Activated T-cell treated with anti-CD3 and anti-CD28 coated beads, Interleukin-2, amount 50 U/mL, for 72 hours (primary cell): Measurements from ENCODE around the gene LGALS13. TPM values are rescaled to one million over a fixed set of nuclear protein-coding genes. Genes with fewer than 3 reads are reported as not detected.

ENCODE experiments used
- ATAC-seq, 2 donors: fragments of 150-1000 bp; cut with Tn5 transposase; replicated peaks in 1 of 2; 2 replicates each; pipeline ENCODE4 v1.10.0; 2021; ENCODE audit warnings: moderate library complexity in 2 of 2, mild to moderate bottlenecking in 1 of 2
- DNase-seq, 2 donors: peaks; one replicate each; pipeline ENCODE4 v3.0.0; 2021 to 2022; ENCODE audit warnings: mixed read lengths in 1 of 2
- H3K27ac Mint-ChIP-seq: one replicate; pipeline ENCODE4 v1.8.0; 2022; ENCODE audit warnings: mild to moderate bottlenecking, moderate library complexity, mixed read lengths
- H3K27me3 Mint-ChIP-seq: one replicate; pipeline ENCODE4 v1.8.0; 2022; ENCODE audit warnings: low read depth, mixed read lengths
- H3K36me3 Mint-ChIP-seq, 2 donors: one replicate each; pipeline ENCODE4 v1.8.0; 2022; ENCODE audit warnings: mixed read lengths in 2 of 2, mild to moderate bottlenecking in 1 of 2; ENCODE audit not compliant: insufficient read depth in 2 of 2
- H3K4me1 Mint-ChIP-seq: one replicate; pipeline ENCODE4 v1.8.0; 2022; ENCODE audit warnings: low read depth, mixed read lengths
- H3K4me3 Mint-ChIP-seq, 2 donors: one replicate each; pipeline ENCODE4 v1.8.0; 2022; ENCODE audit warnings: mild to moderate bottlenecking in 2 of 2, mixed read lengths in 2 of 2, moderate library complexity in 2 of 2
- H3K9me3 Mint-ChIP-seq, 2 donors: one replicate each; pipeline ENCODE4 v1.8.0; 2022; ENCODE audit warnings: mixed read lengths in 2 of 2
- total RNA-seq, 2 donors: library from RNA; stranded (reverse); gene quantifications; one replicate each; pipeline ENCODE4 v1.2.3, GENCODE V29; 2022

LGALS13 gene
- total RNA-seq = not detected

GRCh38 chr19:39602224-39602623 lies at the start of gene LGALS13:
LGALS13 (plus strand) TSS chr19:39602524; CDS start chr19:39602569, 45 bp downstream.
- H3K36me3 Mint-ChIP-seq = no peaks in the 10 kb centered on the region
- peaks cover 3 to 7% of the 10 kb centered on the region in 2 donors for H3K9me3 Mint-ChIP-seq
- no peak for ATAC-seq
- peaks cover 57% of the 10 kb centered on the region for H3K27me3 Mint-ChIP-seq
- no peak within 1 kb of the TSS for H3K27ac Mint-ChIP-seq
- H3K4me1 Mint-ChIP-seq = no peaks in the 10 kb centered on the region
- H3K4me3 Mint-ChIP-seq = no peak within 1 kb of the TSS
- DNase-seq = no peak

GRCh38 chr19:39553082-39553652 lies 49.2 kb upstream of the LGALS13 start:
- no peak overlapping the region for H3K27ac Mint-ChIP-seq

GRCh38 chr19:39554701-39555311 lies 47.5 kb upstream of the LGALS13 start:
- Mint-ChIP-seq H3K4me3 (no peak overlapping the region), H3K27me3 (peaks cover 6% of the 10 kb centered on the region)
- no peak for ATAC-seq

More at GRCh38 chr19:39553082-39553652, 49.2 kb upstream of the LGALS13 start:
- peaks cover 29% of the 10 kb centered on the region for H3K4me1 Mint-ChIP-seq
- peaks cover 6% of the 10 kb centered on the region for H3K27me3 Mint-ChIP-seq
- ATAC-seq (no peak), DNase-seq (no peak)
- no peaks in the 10 kb centered on the region for H3K9me3 Mint-ChIP-seq
- no peak overlapping the region for H3K4me3 Mint-ChIP-seq
- H3K36me3 Mint-ChIP-seq = no peaks in the 10 kb centered on the region

GRCh38 chr19:39555883-39556282 lies 46.4 kb upstream of the LGALS13 start:
- peaks cover 39% of the 10 kb centered on the region for H3K4me1 Mint-ChIP-seq
- DNase-seq (no peak), ATAC-seq (no peak)
- H3K4me3 Mint-ChIP-seq = no peak overlapping the region
- H3K27ac Mint-ChIP-seq = no peak overlapping the region
- H3K36me3 Mint-ChIP-seq = no peaks in the 10 kb centered on the region
- H3K27me3 Mint-ChIP-seq = peaks cover 6% of the 10 kb centered on the region
- H3K9me3 Mint-ChIP-seq = no peaks in the 10 kb centered on the region

More at GRCh38 chr19:39554701-39555311, 47.5 kb upstream of the LGALS13 start:
- no peak overlapping the region for H3K27ac Mint-ChIP-seq
- H3K36me3 Mint-ChIP-seq = no peaks in the 10 kb centered on the region
- H3K4me1 Mint-ChIP-seq = peaks cover 39% of the 10 kb centered on the region
- H3K9me3 Mint-ChIP-seq = no peaks in the 10 kb centered on the region
- DNase-seq = no peak

GRCh38 chr19:39557811-39558623 lies 44.3 kb upstream of the LGALS13 start:
- peak overlapping the region; percentile 66 to 71 for H3K4me3 Mint-ChIP-seq
- DNase-seq (no peak), ATAC-seq (peak; percentile 78 to 79)
- peaks cover 23% of the 10 kb centered on the region for H3K4me1 Mint-ChIP-seq
- no peaks in the 10 kb centered on the region for H3K36me3 Mint-ChIP-seq
- no peaks in the 10 kb centered on the region for H3K9me3 Mint-ChIP-seq
- peaks cover 6% of the 10 kb centered on the region for H3K27me3 Mint-ChIP-seq
- H3K27ac Mint-ChIP-seq = peak overlapping the region; percentile 62

GRCh38 chr19:39558624-39559117 lies 43.7 kb upstream of the LGALS13 start:
- Mint-ChIP-seq H3K27me3 (peaks cover 2% of the 10 kb centered on the region), H3K9me3 (no peaks in the 10 kb centered on the region), H3K4me1 (peaks cover 23% of the 10 kb centered on the region), H3K36me3 (no peaks in the 10 kb centered on the region), H3K27ac (peak overlapping the region; percentile 62), H3K4me3 (peak overlapping the region; percentile 66 to 71)
- DNase-seq (peak in 1 of 2 donors; percentile 23), ATAC-seq (peak; percentile 75 to 82)

GRCh38 chr19:39563408-39563807 lies 38.9 kb upstream of the LGALS13 start:
- H3K27me3 Mint-ChIP-seq = peaks cover 4% of the 10 kb centered on the region
- H3K9me3 Mint-ChIP-seq = no peaks in the 10 kb centered on the region
- no peak for DNase-seq
- no peak for ATAC-seq
- H3K4me3 Mint-ChIP-seq = no peak overlapping the region
- no peaks in the 10 kb centered on the region for H3K36me3 Mint-ChIP-seq
- peaks cover 9% of the 10 kb centered on the region for H3K4me1 Mint-ChIP-seq
- H3K27ac Mint-ChIP-seq = no peak overlapping the region

- DNase-seq (no peak), ATAC-seq (no peak)
- no peaks in the 10 kb centered on the region for H3K36me3 Mint-ChIP-seq
- no peak overlapping the region for H3K4me3 Mint-ChIP-seq
- peaks cover 20% of the 10 kb centered on the region for H3K27me3 Mint-ChIP-seq
- H3K27ac Mint-ChIP-seq = no peak overlapping the region
- H3K9me3 Mint-ChIP-seq = no peaks in the 10 kb centered on the region
- peaks cover 7% of the 10 kb centered on the region for H3K4me1 Mint-ChIP-seq
Observed at GRCh38 chr19:39566064-39566463, 36.3 kb upstream of the LGALS13 start.

- Mint-ChIP-seq H3K36me3 (peaks cover 0 to 3% of the 10 kb centered on the region in 2 donors), H3K27me3 (peaks cover 32% of the 10 kb centered on the region), H3K27ac (no peak overlapping the region), H3K9me3 (peaks cover 0 to 2% of the 10 kb centered on the region in 2 donors), H3K4me3 (peak overlapping the region in 1 of 2 donors; percentile 36), H3K4me1 (peaks cover 7% of the 10 kb centered on the region)
- ATAC-seq (peak; percentile 58 to 90), DNase-seq (no peak)
Observed at GRCh38 chr19:39568604-39569003, 33.7 kb upstream of the LGALS13 start.

GRCh38 chr19:39582442-39582841 lies 19.9 kb upstream of the LGALS13 start:
- DNase-seq (peak; percentile 49 to 60), ATAC-seq (peak; percentile 95)
- H3K27me3 Mint-ChIP-seq = peaks cover 45% of the 10 kb centered on the region

GRCh38 chr19:39582891-39583625 lies 19.3 kb upstream of the LGALS13 start:
- H3K27me3 Mint-ChIP-seq = peaks cover 45% of the 10 kb centered on the region
- H3K4me1 Mint-ChIP-seq = peaks cover 9% of the 10 kb centered on the region
- DNase-seq = peak in 1 of 2 donors; percentile 26
- H3K36me3 Mint-ChIP-seq = peaks cover 6 to 7% of the 10 kb centered on the region in 2 donors
- H3K27ac Mint-ChIP-seq = no peak overlapping the region
- H3K4me3 Mint-ChIP-seq = no peak overlapping the region
- H3K9me3 Mint-ChIP-seq = peaks cover 4 to 11% of the 10 kb centered on the region in 2 donors
- ATAC-seq = peak; percentile 56 to 68

More at GRCh38 chr19:39582442-39582841, 19.9 kb upstream of the LGALS13 start:
- Mint-ChIP-seq H3K4me1 (peaks cover 9% of the 10 kb centered on the region), H3K36me3 (peaks cover 7 to 8% of the 10 kb centered on the region in 2 donors), H3K4me3 (no peak overlapping the region), H3K27ac (no peak overlapping the region), H3K9me3 (peaks cover 4 to 13% of the 10 kb centered on the region in 2 donors)

- peaks cover 55% of the 10 kb centered on the region for H3K27me3 Mint-ChIP-seq
- ATAC-seq (no peak), DNase-seq (no peak)
- H3K4me3 Mint-ChIP-seq = no peak overlapping the region
- H3K36me3 Mint-ChIP-seq = no peaks in the 10 kb centered on the region
- H3K27ac Mint-ChIP-seq = no peak overlapping the region
- peaks cover 0 to 4% of the 10 kb centered on the region in 2 donors for H3K9me3 Mint-ChIP-seq
- peaks cover 9% of the 10 kb centered on the region for H3K4me1 Mint-ChIP-seq
Observed at GRCh38 chr19:39587496-39587895, 14.8 kb upstream of the LGALS13 start.
